K562 (cell line): ENCODE measurements around the gene TAF12.

Source experiments
- CHD2 ChIP-seq: IDR thresholded peaks from 2 replicates; pipeline ENCODE4 v1.6.1; 2011; ENCODE audit warnings: low read depth, low read length
- CTCF ChIP-seq, 3 experiments: IDR thresholded peaks in 2 of 3; conservative IDR thresholded peaks in 1 of 3; 2 replicates each; pipeline ENCODE4 v1.5.1; 2011 to 2012; ENCODE audit warnings: low read length in 3 of 3, mild to moderate bottlenecking in 3 of 3, control low read depth in 2 of 3, improper control_type of control experiment in 1 of 3, inconsistent platforms in 1 of 3, low read depth in 1 of 3, mixed read lengths in 1 of 3, moderate library complexity in 1 of 3; ENCODE audit not compliant: insufficient read depth in 2 of 3
- E2F1 ChIP-seq: sonication (generic); formaldehyde crosslinking; IDR thresholded peaks from 2 replicates; pipeline ENCODE4 v1.8.1; 2023; ENCODE audit warnings: mild to moderate bottlenecking, missing genetic modification reagents, moderate library complexity
- SMAD3 ChIP-seq: fragments of 450-650 bp; formaldehyde crosslinking; conservative IDR thresholded peaks from 2 replicates; pipeline ENCODE4 v1.4.0; 2020; ENCODE audit warnings: mild to moderate bottlenecking
- SMARCC2 ChIP-seq: fragments of 450-650 bp; IDR thresholded peaks from 2 replicates; pipeline ENCODE4 v1.6.1; 2017; ENCODE audit warnings: antibody characterized with exemption, moderate library complexity, mild to moderate bottlenecking, low read depth
- YY1 ChIP-seq, 3 experiments: IDR thresholded peaks; 2 replicates each; pipeline ENCODE4 v1.6.1; 2011; ENCODE audit warnings: low read length in 2 of 3, mild to moderate bottlenecking in 2 of 3, moderate library complexity in 2 of 3, borderline replicate concordance in 1 of 3, control low read depth in 1 of 3, low read depth in 1 of 3; ENCODE audit not compliant: insufficient read depth in 3 of 3, insufficient replicate concordance in 2 of 3, control insufficient read depth in 1 of 3, insufficient read length in 1 of 3; ENCODE audit errors: extremely low read depth in 1 of 3
- ZBTB17 ChIP-seq: fragments of 450-650 bp; formaldehyde crosslinking; IDR thresholded peaks from 2 replicates; pipeline ENCODE4 v1.4.0; 2020; ENCODE audit warnings: mild to moderate bottlenecking

GRCh38 chr1:28668191-28668955 is 25.5 kb upstream of the TAF12 start, which contains the start of gene GMEB1:
- no peak for TF ChIP-seq SMAD3 (CRISPR knock-in tag)
- peak in 2 of 3 experiments; percentile 58 to 64 for TF ChIP-seq YY1 (IDR thresholded peaks at IDR 0.05; ENCODE audit: borderline replicate concordance in 1 of 3, control insufficient read depth in 1 of 3, extremely low read depth in 1 of 3, insufficient read depth in 3 of 3, insufficient read length in 1 of 3, insufficient replicate concordance in 2 of 3, low read depth in 1 of 3, low read length in 2 of 3)
- TF ChIP-seq ZBTB17: no peak; the same call in 1 of the 2 replicates
- no peak for TF ChIP-seq CHD2
- no peak for TF ChIP-seq SMARCC2
- peak; percentile 36; the same call in 1 of the 2 replicates for TF ChIP-seq E2F1 (CRISPR knock-in tag)
- TF ChIP-seq CTCF (IDR thresholded peaks at IDR 0.05 in 2 of 3, conservative IDR thresholded peaks at IDR 0.05 in 1 of 3; ENCODE audit: insufficient read depth in 2 of 3, low read depth in 1 of 3, low read length in 3 of 3): peak in 1 of 3 experiments; percentile 9; a peak in 1 of 6 replicates
